MM.1S (cell line): ENCODE data around the gene CDCA5.

Experiments used
- DNase-seq: peaks from one replicate; pipeline ENCODE4 v3.0.0-alpha.2; 2015
- H2AFZ ChIP-seq: fragments of 300-600 bp; sonication (generic); 2 replicates; pipeline ENCODE4 v1.6.0; 2016; ENCODE audit warnings: antibody characterized with exemption, low read length
- H3F3A ChIP-seq: fragments of 300-600 bp; sonication (generic); 2 replicates; pipeline ENCODE4 v1.6.1; 2016; ENCODE audit warnings: mild to moderate bottlenecking, antibody characterized with exemption, low read length, moderate library complexity, mixed read lengths; ENCODE audit not compliant: insufficient read depth
- H3K27ac ChIP-seq: fragments of 300-600 bp; sonication (generic); 2 replicates; pipeline ENCODE4 v1.5.1; 2016; ENCODE audit warnings: mild to moderate bottlenecking, low read length
- H3K27me3 ChIP-seq: fragments of 300-600 bp; sonication (generic); replicated peaks from 2 replicates; pipeline ENCODE4 v1.6.0; 2016; ENCODE audit warnings: low read length; ENCODE audit not compliant: insufficient read depth
- H3K36me3 ChIP-seq: fragments of 300-600 bp; sonication (generic); replicated peaks from 2 replicates; pipeline ENCODE4 v1.6.1; 2016; ENCODE audit warnings: mild to moderate bottlenecking, low read length, mixed read lengths; ENCODE audit not compliant: insufficient read depth
- H3K4me1 ChIP-seq: fragments of 300-600 bp; sonication (generic); 2 replicates; pipeline ENCODE4 v1.6.1; 2016; ENCODE audit warnings: low read length, mixed read lengths
- H3K4me2 ChIP-seq: fragments of 300-600 bp; sonication (generic); 2 replicates; pipeline ENCODE4 v1.6.0; 2016; ENCODE audit warnings: low read depth, low read length
- H3K4me3 ChIP-seq: fragments of 300-600 bp; sonication (generic); 2 replicates; pipeline ENCODE4 v1.5.1; 2016; ENCODE audit warnings: low read length, mixed read lengths
- H3K79me2 ChIP-seq: fragments of 300-600 bp; sonication (generic); 2 replicates; pipeline ENCODE4 v1.6.1; 2016; ENCODE audit warnings: mixed run types, low read length, mixed read lengths
- H3K9ac ChIP-seq: fragments of 300-600 bp; sonication (generic); 2 replicates; pipeline ENCODE4 v1.6.1; 2016; ENCODE audit warnings: low read length, mixed read lengths
- H3K9me2 ChIP-seq: fragments of 300-600 bp; sonication (generic); replicated peaks from 2 replicates; pipeline ENCODE4 v1.6.1; 2016; ENCODE audit warnings: mild to moderate bottlenecking, low read length, mixed read lengths; ENCODE audit not compliant: insufficient read depth
- H3K9me3 ChIP-seq: fragments of 300-600 bp; sonication (generic); replicated peaks from 2 replicates; pipeline ENCODE4 v1.6.1; 2016; ENCODE audit warnings: mild to moderate bottlenecking, low read length, mixed read lengths; ENCODE audit not compliant: insufficient read depth
- H4K20me1 ChIP-seq: fragments of 300-600 bp; sonication (generic); 2 replicates; pipeline ENCODE4 v1.6.1; 2016; ENCODE audit warnings: mild to moderate bottlenecking, low read length, moderate library complexity, mixed read lengths; ENCODE audit not compliant: insufficient read depth
- CTCF ChIP-seq: fragments of 300-600 bp; sonication (generic); IDR thresholded peaks from 2 replicates; pipeline ENCODE4 v1.5.1; 2016; ENCODE audit warnings: antibody characterized with exemption, low read length, mixed read lengths
- EZH2 ChIP-seq: fragments of 300-600 bp; sonication (generic); optimal IDR thresholded peaks from 2 replicates; pipeline ENCODE3; 2017; ENCODE audit warnings: low read depth, mild to moderate bottlenecking, antibody characterized with exemption, low read length, mixed read lengths
- EZH2phosphoT487 ChIP-seq: fragments of 300-600 bp; sonication (generic); IDR thresholded peaks from 2 replicates; pipeline ENCODE4 v1.6.1; 2018; ENCODE audit warnings: antibody characterized with exemption, low read length

Gene CDCA5

GRCh38 chr11:65035579-65035978 lies 48.3 kb downstream of the CDCA5 start:
- H3K36me3 ChIP-seq: no peaks in the 10 kb centered on the region
- H3K27me3 ChIP-seq: no peaks in the 10 kb centered on the region
- no peak overlapping the region for H3K4me3 ChIP-seq
- H3K4me2 ChIP-seq: no peak overlapping the region
- peaks cover 5% of the 10 kb centered on the region; the same call in 1 of the 2 replicates for H3K4me1 ChIP-seq
- no peaks in the 10 kb centered on the region for H3K9me2 ChIP-seq
- H3K27ac ChIP-seq: no peak overlapping the region
- H3F3A ChIP-seq: peaks cover 5% of the 10 kb centered on the region
- DNase-seq: no peak
- H4K20me1 ChIP-seq: no peaks in the 10 kb centered on the region
- TF ChIP-seq EZH2phosphoT487: no peak
- TF ChIP-seq EZH2: no peak
- TF ChIP-seq CTCF: no peak
- H3K9me3 ChIP-seq: no peaks in the 10 kb centered on the region
- no peak overlapping the region for H2AFZ ChIP-seq
- no peak overlapping the region for H3K9ac ChIP-seq
- no peaks in the 10 kb centered on the region for H3K79me2 ChIP-seq

DNA sequence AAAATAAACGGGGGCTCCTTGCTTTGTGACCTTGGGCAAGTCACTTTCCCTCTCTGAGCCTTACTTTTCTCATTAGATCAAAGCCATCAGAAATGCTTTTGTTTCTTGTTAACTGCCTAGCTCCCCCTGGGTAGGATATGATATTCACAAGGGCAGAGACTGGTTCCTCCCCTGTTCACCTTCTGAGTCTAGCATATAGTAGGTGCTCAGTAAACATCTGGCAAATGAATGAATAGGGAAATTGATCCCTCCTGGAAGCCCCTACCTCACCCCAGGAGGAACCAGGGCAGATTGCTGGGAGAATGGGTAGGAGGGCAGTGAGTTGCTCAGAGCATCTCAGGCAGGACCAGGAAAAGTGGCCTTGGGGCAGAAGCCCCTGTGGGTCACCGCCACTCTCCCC lies 49.4 kb downstream of the CDCA5 start:
- H3K9me2 ChIP-seq: no peaks in the 10 kb centered on the region
- no peak overlapping the region for H3K4me2 ChIP-seq
- H3K36me3 ChIP-seq: no peaks in the 10 kb centered on the region
- no peaks in the 10 kb centered on the region for H4K20me1 ChIP-seq
- H3K79me2 ChIP-seq: no peaks in the 10 kb centered on the region
- no peaks in the 10 kb centered on the region for H3K9me3 ChIP-seq
- no peaks in the 10 kb centered on the region for H3K4me1 ChIP-seq
- H3K9ac ChIP-seq: no peak overlapping the region
- H3K4me3 ChIP-seq: no peak overlapping the region
- no peaks in the 10 kb centered on the region for H3F3A ChIP-seq
- H3K27ac ChIP-seq: no peak overlapping the region
- no peak for DNase-seq
- no peaks in the 10 kb centered on the region for H3K27me3 ChIP-seq
- no peak overlapping the region for H2AFZ ChIP-seq
- no peak for TF ChIP-seq CTCF
- TF ChIP-seq EZH2: no peak
- TF ChIP-seq EZH2phosphoT487: no peak

DNA sequence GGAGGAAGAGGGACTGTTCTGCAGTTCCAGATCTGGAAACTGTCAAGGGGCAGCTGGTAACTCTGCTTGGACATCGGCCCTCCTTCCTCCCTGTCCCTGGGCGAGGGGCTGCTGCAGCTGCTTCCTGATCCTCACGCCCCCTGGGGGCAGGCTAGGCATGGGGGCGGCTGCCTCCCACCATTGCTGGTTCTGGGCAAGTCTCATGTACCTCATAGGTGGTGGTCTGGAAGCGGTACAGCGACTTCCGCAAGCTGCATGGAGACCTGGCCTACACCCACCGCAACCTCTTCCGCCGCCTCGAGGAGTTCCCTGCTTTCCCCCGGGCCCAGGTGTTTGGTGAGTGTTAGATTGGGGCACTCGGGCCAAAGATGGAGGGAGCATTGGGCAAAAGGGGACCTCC lies 51.6 kb downstream of the CDCA5 start:
- Histone ChIP-seq H3K27me3 (no peaks in the 10 kb centered on the region), H3K4me3 (no peak overlapping the region), H3K9me3 (no peaks in the 10 kb centered on the region), H3K79me2 (peaks cover 8% of the 10 kb centered on the region), H3K9ac (no peak overlapping the region), H3F3A (no peaks in the 10 kb centered on the region), H2AFZ (no peak overlapping the region), H3K27ac (no peak overlapping the region), H4K20me1 (no peaks in the 10 kb centered on the region), H3K4me2 (no peak overlapping the region), H3K9me2 (no peaks in the 10 kb centered on the region), H3K4me1 (peaks cover 6% of the 10 kb centered on the region; the same call in 1 of the 2 replicates), H3K36me3 (no peaks in the 10 kb centered on the region)
- TF ChIP-seq EZH2 (no peak), CTCF (no peak), EZH2phosphoT487 (no peak)
- DNase-seq: no peak
